HFF-Myc (cell line): ENCODE measurements around the gene SMIM5.
"Not testable (repeated sequence)": the region's sequence is repeated elsewhere in the genome, so short reads cannot be mapped to it uniquely, and the experiment has no call there.

Source experiments
- DNase-seq: peaks from one replicate; pipeline ENCODE4 v3.0.0-alpha.2; 2011; ENCODE audit warnings: low read depth; ENCODE audit errors: extremely low read depth
- H3K4me3 ChIP-seq: replicated peaks from 2 replicates; pipeline ENCODE4 v1.5.1; 2011; ENCODE audit warnings: low read depth, mild to moderate bottlenecking, control low read depth, low read length
- CTCF ChIP-seq: IDR thresholded peaks from 2 replicates; pipeline ENCODE4 v1.5.1; 2012; ENCODE audit warnings: mild to moderate bottlenecking, low read depth, low read length, control low read depth; ENCODE audit errors: missing control alignments

The SMIM5 gene

DNA sequence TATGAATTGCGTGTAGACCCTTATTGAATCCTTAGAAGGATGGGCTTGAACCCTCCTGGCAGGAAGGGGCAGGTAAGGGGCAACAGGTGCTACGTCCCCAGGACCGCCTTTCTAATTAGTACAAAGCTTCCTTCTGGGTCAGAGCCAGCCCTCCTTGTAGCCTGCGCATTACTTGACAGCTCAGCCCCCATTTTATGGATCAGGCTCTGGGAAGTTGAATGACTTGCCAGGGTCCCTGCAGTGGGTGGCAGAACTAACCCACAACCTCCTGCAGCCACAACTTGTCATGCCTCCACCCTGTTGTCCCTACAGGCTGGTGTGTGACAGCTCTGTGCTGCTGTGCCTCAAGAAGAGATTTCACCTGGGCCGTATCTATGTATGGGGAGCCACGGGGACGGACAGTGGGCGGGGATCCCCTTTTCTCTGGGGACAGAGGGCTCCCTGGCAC, 42.9 kb upstream of the SMIM5 start:
- no peak for TF ChIP-seq CTCF
- DNase-seq, result no peak
- H3K4me3 ChIP-seq, result no peak overlapping the region

DNA sequence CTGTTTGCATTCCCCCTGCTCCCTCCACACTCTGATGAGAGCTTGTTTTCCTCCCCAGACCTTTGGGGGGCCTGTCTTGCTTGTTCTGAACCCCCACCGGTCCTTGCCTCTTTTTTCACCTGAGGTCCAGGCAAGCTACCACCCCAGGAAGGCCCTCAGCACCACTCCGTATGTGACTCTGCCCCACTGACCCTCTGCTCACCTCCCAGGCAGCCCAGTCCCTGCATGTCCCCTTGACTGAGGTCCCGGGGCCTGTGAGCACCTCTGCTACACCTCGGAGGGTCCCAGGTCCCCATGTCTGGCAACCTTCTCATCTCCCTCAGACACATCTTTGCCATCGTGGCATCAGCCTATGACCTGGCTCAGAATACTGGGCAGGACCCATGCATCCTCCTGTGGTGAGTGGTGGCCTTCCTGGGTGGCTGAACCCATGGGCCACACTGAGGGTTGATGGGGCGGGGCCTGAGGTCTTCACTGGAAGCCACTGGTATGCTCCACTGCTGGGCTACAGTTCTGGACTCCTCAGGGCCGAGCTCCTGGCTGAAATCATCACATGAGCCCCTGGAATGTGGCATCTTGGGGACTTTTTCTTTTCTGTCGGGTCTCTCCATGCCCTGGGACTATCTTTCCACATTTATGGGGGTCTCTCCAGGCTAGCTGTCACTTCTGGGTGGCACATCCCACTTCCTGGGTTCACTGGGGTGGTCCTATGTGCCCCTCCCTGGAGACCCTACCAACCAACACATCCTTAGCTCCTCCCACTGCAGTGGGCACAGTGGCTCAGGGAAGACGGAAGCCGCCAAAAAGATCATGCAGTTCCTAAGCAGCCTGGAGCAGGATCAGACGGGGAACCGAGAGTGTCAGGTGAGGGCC, 42.1 kb upstream of the SMIM5 start:
- no peak for TF ChIP-seq CTCF
- H3K4me3 ChIP-seq, result no peak overlapping the region
- DNase-seq, result no peak

- DNase-seq, result no peak
- H3K4me3 ChIP-seq, result no peak overlapping the region
- TF ChIP-seq CTCF, result no peak
These were observed 41.4 kb upstream of the SMIM5 start for GRCh38 chr17:75591722-75592302.

- DNase-seq, result no peak
- H3K4me3 ChIP-seq, result no peak overlapping the region
- TF ChIP-seq CTCF, result no peak
These were observed 40.8 kb upstream of the SMIM5 start for GRCh38 chr17:75592348-75593020.

GRCh38 chr17:75593430-75593829, 39.8 kb upstream of the SMIM5 start:
- DNase-seq, H3K4me3 ChIP-seq: not testable (repeated sequence)

DNA sequence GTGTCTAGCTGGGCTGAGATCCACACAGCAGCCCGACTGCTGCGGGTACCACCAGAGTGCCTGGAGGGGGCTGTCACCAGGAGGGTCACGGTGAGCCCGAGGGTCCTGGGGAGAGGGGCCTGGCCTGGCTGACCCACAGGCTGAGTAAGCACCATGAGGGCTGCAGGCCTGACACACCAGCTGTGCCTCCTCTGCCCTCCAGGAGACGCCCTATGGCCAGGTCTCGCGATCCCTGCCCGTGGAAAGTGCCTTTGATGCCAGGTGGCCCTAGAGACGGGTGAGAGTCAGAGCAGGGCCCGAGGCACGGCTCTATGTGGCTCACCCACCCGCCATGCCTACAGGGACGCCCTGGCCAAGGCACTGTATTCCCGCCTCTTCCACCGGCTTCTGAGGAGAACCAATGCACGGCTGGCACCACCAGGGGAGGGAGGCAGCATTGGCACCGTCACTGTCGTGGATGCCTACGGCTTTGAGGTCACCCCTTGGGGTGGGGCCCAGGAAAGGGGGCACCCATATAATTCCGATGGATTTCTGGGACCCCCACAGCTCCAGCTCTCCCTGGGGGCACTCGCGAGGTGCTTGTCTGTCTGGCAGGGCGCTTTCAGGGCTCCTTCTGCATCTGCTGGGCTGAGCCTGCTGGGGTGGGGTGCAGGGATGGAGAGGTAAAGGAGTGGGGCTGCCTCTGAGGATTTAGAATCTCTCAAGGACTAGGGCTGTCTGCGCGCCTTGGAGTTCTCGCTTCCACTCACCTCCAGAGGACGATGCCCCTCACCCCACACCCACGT, 38.5 kb upstream of the SMIM5 start:
- TF ChIP-seq CTCF, result no peak
- DNase-seq, result no peak
- H3K4me3 ChIP-seq, result no peak overlapping the region
